Osteoblast (primary cell): Measurements from ENCODE around the gene RAB3GAP2. TPM values are rescaled to one million over a fixed set of nuclear protein-coding genes. Genes with fewer than 3 reads are reported as not detected.
"Not testable (repeated sequence)": the region's sequence is repeated elsewhere in the genome, so short reads cannot be mapped to it uniquely, and the experiment has no call there.

Experiments used
- DNase-seq: peaks from one replicate; pipeline ENCODE4 v3.0.0; 2011; ENCODE audit warnings: low spot score, mixed read lengths; ENCODE audit not compliant: insufficient read length; ENCODE audit errors: missing footprints
- H2AFZ ChIP-seq: 2 replicates; pipeline ENCODE4 v1.6.0; 2011; ENCODE audit warnings: mild to moderate bottlenecking, low read length
- H3K27ac ChIP-seq: 2 replicates; pipeline ENCODE4 v1.5.1; 2011; ENCODE audit warnings: mild to moderate bottlenecking, low read depth, low read length, moderate library complexity
- H3K27me3 ChIP-seq: 2 replicates; pipeline ENCODE4 v1.6.0; 2012; ENCODE audit warnings: mild to moderate bottlenecking, control low read depth, inconsistent platforms, low read length, moderate library complexity; ENCODE audit not compliant: insufficient read depth
- H3K36me3 ChIP-seq: 2 replicates; pipeline ENCODE4 v1.5.1; 2011; ENCODE audit warnings: mild to moderate bottlenecking, low read length, control low read depth, moderate library complexity; ENCODE audit not compliant: insufficient read depth
- H3K4me1 ChIP-seq: 2 replicates; pipeline ENCODE4 v1.5.1; 2011; ENCODE audit warnings: mild to moderate bottlenecking, low read length, control low read depth, moderate library complexity; ENCODE audit not compliant: insufficient read depth
- H3K4me2 ChIP-seq: 2 replicates; pipeline ENCODE4 v1.6.0; 2011; ENCODE audit warnings: mild to moderate bottlenecking, low read length; ENCODE audit not compliant: insufficient read depth
- H3K4me3 ChIP-seq: fragments of 200-600 bp; sonication (generic); 3 replicates; pipeline ENCODE4 v1.5.1; 2012; ENCODE audit warnings: mild to moderate bottlenecking, low read length, inconsistent platforms; ENCODE audit not compliant: insufficient read depth
- H3K79me2 ChIP-seq: 2 replicates; pipeline ENCODE4 v1.6.0; 2012; ENCODE audit warnings: mild to moderate bottlenecking, low read length, control low read depth, inconsistent platforms; ENCODE audit not compliant: insufficient read depth
- H3K9me3 ChIP-seq: 2 replicates; pipeline ENCODE4 v1.5.1; 2011; ENCODE audit warnings: low read depth, low read length, control low read depth
- H4K20me1 ChIP-seq: 2 replicates; pipeline ENCODE4 v1.6.0; 2012; ENCODE audit warnings: mild to moderate bottlenecking, low read length, control low read depth; ENCODE audit not compliant: insufficient read depth
- CTCF ChIP-seq: IDR thresholded peaks from 2 replicates; pipeline ENCODE4 v1.5.1; 2011; ENCODE audit warnings: mild to moderate bottlenecking, low read depth, low read length, moderate library complexity; ENCODE audit errors: extremely low read depth
- total RNA-seq: library from RNA; depleted of rRNA; stranded (reverse); fragments of >200 nt; gene quantifications from 2 replicates; pipeline ENCODE4 v1.2.3, GENCODE V29; 2012

The RAB3GAP2 gene
- total RNA-seq, 1 donor = 44.2 TPM

DNA sequence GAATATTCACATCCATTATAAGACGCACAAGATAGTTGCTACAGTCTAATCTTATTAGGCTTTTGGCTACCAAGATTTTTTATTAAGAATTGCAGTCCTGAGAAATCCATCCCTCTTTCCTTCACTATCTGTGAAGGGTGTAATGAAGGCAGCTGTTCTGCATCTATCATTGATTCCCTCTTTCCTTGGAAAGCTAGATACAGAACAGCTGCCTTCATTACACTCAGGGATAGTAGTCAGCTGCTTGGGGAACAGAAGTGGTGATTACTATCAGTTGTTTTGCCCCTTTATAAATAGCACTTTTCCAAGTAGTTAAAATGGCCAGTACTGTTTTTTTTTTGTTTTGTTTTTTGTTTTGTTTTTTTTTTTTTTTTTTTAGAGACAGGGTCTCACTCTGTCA lies 108.1 kb downstream of the RAB3GAP2 start:
- DNase-seq = no peak
- H3K4me3 ChIP-seq = no peak overlapping the region
- H3K36me3 ChIP-seq = peaks cover 48% of the 10 kb centered on the region
- H3K4me1 ChIP-seq = no peaks in the 10 kb centered on the region
- TF ChIP-seq CTCF = no peak
- H3K9me3 ChIP-seq = no peaks in the 10 kb centered on the region
- H2AFZ ChIP-seq = no peak overlapping the region
- no peak overlapping the region for H3K4me2 ChIP-seq
- no peaks in the 10 kb centered on the region for H3K27me3 ChIP-seq
- H3K79me2 ChIP-seq = no peaks in the 10 kb centered on the region
- no peaks in the 10 kb centered on the region for H4K20me1 ChIP-seq
- no peak overlapping the region for H3K27ac ChIP-seq

GRCh38 chr1:220160027-220160426 lies 112.2 kb downstream of the RAB3GAP2 start:
- no peaks in the 10 kb centered on the region for H3K27me3 ChIP-seq
- TF ChIP-seq CTCF = no peak
- H3K27ac ChIP-seq = no peak overlapping the region
- H3K4me2 ChIP-seq = no peak overlapping the region
- DNase-seq = no peak
- H2AFZ ChIP-seq = no peak overlapping the region
- H3K36me3 ChIP-seq = peaks cover 53% of the 10 kb centered on the region
- H3K4me3 ChIP-seq = no peak overlapping the region
- no peaks in the 10 kb centered on the region for H3K79me2 ChIP-seq
- no peaks in the 10 kb centered on the region for H4K20me1 ChIP-seq
- no peaks in the 10 kb centered on the region for H3K9me3 ChIP-seq
- H3K4me1 ChIP-seq = no peaks in the 10 kb centered on the region

DNA sequence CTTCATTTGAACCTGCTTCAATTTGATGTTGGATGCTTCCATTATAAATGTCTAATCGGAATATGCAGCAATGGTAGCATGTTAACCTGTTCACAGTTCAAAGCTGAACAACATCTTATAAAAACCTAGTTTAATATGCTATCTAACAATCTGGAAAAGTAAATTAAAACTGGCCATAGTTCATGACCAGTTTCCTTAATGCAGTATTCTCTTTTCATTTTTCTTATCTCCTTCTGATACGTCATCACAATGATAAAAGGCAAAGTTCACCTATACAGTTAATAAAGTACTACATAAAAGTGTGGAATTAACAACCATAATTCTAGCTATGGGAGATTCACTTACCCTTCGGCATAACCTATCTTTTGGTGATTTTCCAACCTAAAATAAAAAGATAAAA lies 113.2 kb downstream of the RAB3GAP2 start:
- Histone ChIP-seq H3K27ac (no peak overlapping the region), H2AFZ (no peak overlapping the region), H3K36me3 (peaks cover 53% of the 10 kb centered on the region), H4K20me1 (no peaks in the 10 kb centered on the region), H3K4me2 (no peak overlapping the region), H3K9me3 (no peaks in the 10 kb centered on the region), H3K27me3 (no peaks in the 10 kb centered on the region), H3K4me1 (no peaks in the 10 kb centered on the region), H3K79me2 (no peaks in the 10 kb centered on the region), H3K4me3 (no peak overlapping the region)
- TF ChIP-seq CTCF = no peak
- DNase-seq = no peak

DNA sequence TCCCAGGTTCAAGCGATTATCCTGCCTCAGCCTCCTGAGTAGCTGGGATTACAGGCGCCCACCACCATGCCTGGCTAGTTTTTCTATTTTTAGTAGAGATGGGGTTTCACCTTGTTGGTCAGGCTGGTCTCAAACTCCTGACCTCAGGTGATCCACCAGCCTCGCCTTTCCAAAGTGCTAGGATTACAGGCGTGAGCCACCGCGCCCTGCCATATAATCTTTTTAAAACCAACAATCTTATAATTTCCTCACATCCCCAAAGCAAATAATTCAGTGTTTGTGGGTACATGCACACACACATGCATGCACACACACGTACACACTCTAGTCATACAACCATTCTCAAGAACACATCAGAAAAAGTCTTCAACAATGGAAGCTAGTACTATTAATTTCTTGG lies 113.7 kb downstream of the RAB3GAP2 start:
- not testable (repeated sequence) for H2AFZ ChIP-seq, H3K9me3 ChIP-seq
- peaks cover 56% of the 10 kb centered on the region for H3K36me3 ChIP-seq

DNA sequence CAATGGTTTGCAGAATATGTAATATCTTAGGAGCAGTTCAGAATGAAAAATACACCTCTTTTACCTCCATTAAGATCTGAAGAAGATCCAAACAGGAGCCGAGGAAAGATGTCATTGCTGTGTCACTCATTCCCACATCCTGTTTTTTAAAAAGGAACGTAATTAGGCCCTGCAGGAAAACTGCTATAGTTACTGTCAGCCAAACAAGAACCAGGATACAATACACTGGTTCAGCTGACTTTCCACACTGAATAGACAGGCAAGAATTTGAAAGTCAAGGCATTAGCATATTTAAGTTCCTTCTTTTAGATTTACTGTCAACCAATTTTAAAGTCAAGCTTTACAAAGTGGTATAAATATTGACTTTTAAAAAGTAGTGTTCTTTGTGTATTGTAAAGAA lies 114.5 kb downstream of the RAB3GAP2 start:
- no peak for TF ChIP-seq CTCF
- Histone ChIP-seq H3K36me3 (peaks cover 61% of the 10 kb centered on the region), H3K4me1 (no peaks in the 10 kb centered on the region), H3K9me3 (no peaks in the 10 kb centered on the region), H3K27ac (no peak overlapping the region), H3K4me2 (no peak overlapping the region), H3K27me3 (no peaks in the 10 kb centered on the region), H3K4me3 (no peak overlapping the region), H4K20me1 (no peaks in the 10 kb centered on the region), H2AFZ (no peak overlapping the region), H3K79me2 (no peaks in the 10 kb centered on the region)
- no peak for DNase-seq

More for the DNA sequence above, 113.7 kb downstream of the RAB3GAP2 start:
- not testable (repeated sequence) for H4K20me1 ChIP-seq, H3K4me3 ChIP-seq, H3K27ac ChIP-seq, H3K79me2 ChIP-seq, H3K4me2 ChIP-seq, DNase-seq, H3K27me3 ChIP-seq, H3K4me1 ChIP-seq
